OCI-LY3 (cell line): ENCODE measurements around the gene RAB36.

Experiments
- H2AFZ ChIP-seq: fragments of 200-600, 300-600 bp; shearing (Covaris generic); 2 replicates; pipeline ENCODE4 v1.6.0; 2014; ENCODE audit warnings: antibody characterized with exemption, low read depth, low read length
- H3K27ac ChIP-seq: fragments of 200-600, 300-600 bp; sonication (generic); 2 replicates; pipeline ENCODE4 v1.5.1; 2014; ENCODE audit warnings: mild to moderate bottlenecking, low read length, moderate library complexity, mixed read lengths
- H3K27me3 ChIP-seq: fragments of 200-600, 300-600 bp; sonication (generic); 2 replicates; pipeline ENCODE4 v1.6.1; 2014; ENCODE audit warnings: low read depth, low read length, mixed read lengths
- H3K36me3 ChIP-seq: fragments of 200-600, 300-600 bp; sonication (generic); replicated peaks from 2 replicates; pipeline ENCODE3; 2014; ENCODE audit warnings: low read depth, low read length, mixed read lengths
- H3K4me1 ChIP-seq: fragments of 300-600, 200-600 bp; sonication (generic); 2 replicates; pipeline ENCODE4 v1.6.1; 2014; ENCODE audit warnings: low read length, mixed read lengths
- H3K4me2 ChIP-seq: fragments of 200-600, 300-600 bp; sonication (generic); 2 replicates; pipeline ENCODE4 v1.6.1; 2014; ENCODE audit warnings: low read length, mixed read lengths
- H3K4me3 ChIP-seq: fragments of 300-600, 200-600 bp; sonication (generic); 2 replicates; pipeline ENCODE4 v1.5.1; 2014; ENCODE audit warnings: antibody characterized with exemption, mild to moderate bottlenecking, low read length, moderate library complexity
- H3K79me2 ChIP-seq: fragments of 300-600, 200-600 bp; shearing (Covaris generic); 2 replicates; pipeline ENCODE4 v1.6.1; 2014; ENCODE audit warnings: mild to moderate bottlenecking, low read length, mixed read lengths
- H3K9ac ChIP-seq: fragments of 300-600, 200-600 bp; shearing (Covaris generic); 2 replicates; pipeline ENCODE4 v1.6.0; 2014; ENCODE audit warnings: mild to moderate bottlenecking, low read length, moderate library complexity
- H3K9me3 ChIP-seq: fragments of 200-600, 300-600 bp; shearing (Covaris generic); 2 replicates; pipeline ENCODE4 v1.6.1; 2014; ENCODE audit warnings: low read length, mixed read lengths; ENCODE audit not compliant: insufficient read depth
- H4K20me1 ChIP-seq: fragments of 200-600, 300-600 bp; sonication (generic); 2 replicates; pipeline ENCODE4 v1.6.1; 2016; ENCODE audit warnings: low read length, mixed read lengths; ENCODE audit not compliant: insufficient read depth
- EZH2phosphoT487 ChIP-seq: fragments of 200-600 bp; shearing (Covaris generic); IDR thresholded peaks from 2 replicates; pipeline ENCODE4 v1.6.1; 2018; ENCODE audit warnings: antibody characterized with exemption, mixed run types, low read depth
- TF ChIP-seq, protein P1 (sequence below): fragments of 200-600, 300-600 bp; sonication (generic); IDR thresholded peaks from 2 replicates; pipeline ENCODE4 v1.5.1; 2014; ENCODE audit warnings: antibody characterized with exemption, low read length, low read depth

RAB36 gene

DNA sequence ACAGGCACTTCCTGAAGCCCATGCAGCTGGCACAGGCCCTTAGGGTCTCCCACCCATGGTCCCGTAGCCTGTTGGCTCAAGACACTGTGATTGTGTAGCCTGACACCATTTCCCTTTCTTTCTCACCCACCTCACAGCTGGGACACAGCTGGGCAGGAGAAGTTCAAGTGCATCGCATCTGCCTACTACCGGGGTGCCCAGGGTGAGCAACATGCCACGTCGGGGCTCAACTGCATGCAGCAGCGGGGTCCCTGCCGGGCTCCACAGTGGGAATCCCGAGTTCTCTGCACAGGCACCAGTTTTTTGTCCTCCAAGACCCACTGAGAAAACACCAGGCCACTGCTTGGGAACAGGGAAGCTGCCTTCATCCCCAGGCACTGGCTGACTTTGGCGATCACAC is 10.6 kb downstream of the RAB36 start:
- H2AFZ ChIP-seq: no peak overlapping the region
- TF ChIP-seq EZH2phosphoT487: no peak
- TF ChIP-seq, protein P1, sequence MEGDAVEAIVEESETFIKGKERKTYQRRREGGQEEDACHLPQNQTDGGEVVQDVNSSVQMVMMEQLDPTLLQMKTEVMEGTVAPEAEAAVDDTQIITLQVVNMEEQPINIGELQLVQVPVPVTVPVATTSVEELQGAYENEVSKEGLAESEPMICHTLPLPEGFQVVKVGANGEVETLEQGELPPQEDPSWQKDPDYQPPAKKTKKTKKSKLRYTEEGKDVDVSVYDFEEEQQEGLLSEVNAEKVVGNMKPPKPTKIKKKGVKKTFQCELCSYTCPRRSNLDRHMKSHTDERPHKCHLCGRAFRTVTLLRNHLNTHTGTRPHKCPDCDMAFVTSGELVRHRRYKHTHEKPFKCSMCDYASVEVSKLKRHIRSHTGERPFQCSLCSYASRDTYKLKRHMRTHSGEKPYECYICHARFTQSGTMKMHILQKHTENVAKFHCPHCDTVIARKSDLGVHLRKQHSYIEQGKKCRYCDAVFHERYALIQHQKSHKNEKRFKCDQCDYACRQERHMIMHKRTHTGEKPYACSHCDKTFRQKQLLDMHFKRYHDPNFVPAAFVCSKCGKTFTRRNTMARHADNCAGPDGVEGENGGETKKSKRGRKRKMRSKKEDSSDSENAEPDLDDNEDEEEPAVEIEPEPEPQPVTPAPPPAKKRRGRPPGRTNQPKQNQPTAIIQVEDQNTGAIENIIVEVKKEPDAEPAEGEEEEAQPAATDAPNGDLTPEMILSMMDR: no peak
- no peak overlapping the region for H3K27ac ChIP-seq
- H4K20me1 ChIP-seq: no peaks in the 10 kb centered on the region
- no peaks in the 10 kb centered on the region for H3K9me3 ChIP-seq
- no peak overlapping the region for H3K9ac ChIP-seq
- no peaks in the 10 kb centered on the region for H3K27me3 ChIP-seq
- no peaks in the 10 kb centered on the region for H3K79me2 ChIP-seq
- H3K4me3 ChIP-seq: no peak overlapping the region
- H3K4me2 ChIP-seq: no peak overlapping the region
- peaks cover 22% of the 10 kb centered on the region for H3K4me1 ChIP-seq
- no peaks in the 10 kb centered on the region for H3K36me3 ChIP-seq

DNA sequence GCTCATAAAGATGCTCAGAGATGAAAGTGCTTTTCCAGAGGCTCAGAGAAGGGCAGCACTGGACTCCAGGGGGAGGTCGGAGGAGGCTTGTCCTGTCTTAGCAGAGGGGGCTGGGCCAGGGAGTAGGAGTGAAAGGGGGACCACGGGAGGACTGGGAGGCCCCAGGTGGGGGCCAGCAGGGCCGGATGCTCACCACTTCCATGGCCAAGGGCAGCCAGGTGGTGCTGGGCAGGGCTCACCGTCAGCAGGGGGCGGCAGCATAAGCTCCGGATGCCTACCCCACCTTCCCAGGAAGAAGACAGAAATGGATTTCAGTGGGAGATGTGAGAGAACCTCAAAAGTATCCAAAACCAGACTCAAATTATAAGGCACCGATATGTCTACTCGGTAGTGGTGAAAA is 11.0 kb downstream of the RAB36 start:
- Histone ChIP-seq H2AFZ (no peak overlapping the region), H3K9me3 (no peaks in the 10 kb centered on the region), H3K9ac (no peak overlapping the region), H3K4me3 (0 out of 2 replicates have a peak overlapping the region, but pooled peaks have one; percentile 74), H3K36me3 (no peaks in the 10 kb centered on the region), H3K79me2 (no peaks in the 10 kb centered on the region), H4K20me1 (no peaks in the 10 kb centered on the region), H3K4me1 (peaks cover 22% of the 10 kb centered on the region), H3K27me3 (no peaks in the 10 kb centered on the region), H3K27ac (no peak overlapping the region), H3K4me2 (peak overlapping the region; percentile 89; the same call in 1 of the 2 replicates)
- TF ChIP-seq EZH2phosphoT487: no peak
- TF ChIP-seq, protein P1: no peak

DNA sequence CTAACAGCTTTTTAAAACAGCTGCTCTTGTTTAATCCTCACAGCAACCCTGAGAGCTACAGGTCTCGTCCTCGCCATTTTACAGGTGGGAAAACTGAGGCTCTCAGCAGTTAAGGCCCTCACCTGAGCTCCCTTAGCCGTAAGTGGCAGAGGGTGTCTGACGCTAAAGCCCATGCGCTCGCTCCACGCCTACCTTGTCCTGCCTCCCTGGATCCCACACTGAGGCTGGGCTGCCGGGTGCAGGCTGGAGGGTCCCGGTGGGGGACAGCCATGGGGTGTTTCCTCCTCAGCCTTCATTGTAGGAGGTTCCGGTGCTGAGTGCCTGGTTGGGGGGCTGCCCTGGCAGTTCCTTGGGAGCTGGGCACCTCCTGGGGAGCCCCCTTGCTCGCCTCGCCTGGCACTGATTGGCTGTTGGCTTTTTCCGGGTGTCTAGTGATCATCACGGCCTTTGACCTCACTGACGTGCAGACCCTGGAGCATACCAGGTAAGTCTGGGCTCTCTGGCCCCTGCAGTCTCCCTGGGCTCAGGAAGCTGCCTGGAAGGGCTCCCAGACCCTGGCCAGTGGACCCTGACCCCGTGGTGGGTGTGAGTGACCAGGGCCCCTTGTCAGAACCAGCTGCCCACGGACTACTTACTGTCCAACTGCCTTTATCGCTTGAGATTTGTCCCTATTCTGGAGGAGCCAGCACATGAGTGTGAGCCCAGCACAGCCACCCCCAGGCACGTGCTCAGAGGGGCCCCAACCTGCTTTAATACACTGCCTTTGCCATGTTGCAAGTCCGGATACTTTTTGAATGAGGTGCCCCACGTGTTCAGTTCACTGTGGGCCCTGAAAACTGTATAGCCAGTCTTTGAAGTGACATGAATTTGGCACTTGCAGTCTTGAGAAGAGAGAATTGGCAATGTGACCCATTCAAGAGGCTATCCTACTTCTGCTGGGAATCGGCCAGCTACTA is 12.6 kb downstream of the RAB36 start:
- Histone ChIP-seq H3K79me2 (no peaks in the 10 kb centered on the region), H4K20me1 (no peaks in the 10 kb centered on the region), H3K9me3 (no peaks in the 10 kb centered on the region), H3K4me3 (peak overlapping the region; percentile 74; the same call in 1 of the 2 replicates), H3K27me3 (no peaks in the 10 kb centered on the region), H3K27ac (no peak overlapping the region), H3K4me1 (peaks cover 17% of the 10 kb centered on the region), H3K9ac (no peak overlapping the region), H3K4me2 (peak overlapping the region; percentile 89), H2AFZ (no peak overlapping the region; the same call in 1 of the 2 replicates), H3K36me3 (no peaks in the 10 kb centered on the region)
- TF ChIP-seq, protein P1: no peak
- TF ChIP-seq EZH2phosphoT487: no peak

DNA sequence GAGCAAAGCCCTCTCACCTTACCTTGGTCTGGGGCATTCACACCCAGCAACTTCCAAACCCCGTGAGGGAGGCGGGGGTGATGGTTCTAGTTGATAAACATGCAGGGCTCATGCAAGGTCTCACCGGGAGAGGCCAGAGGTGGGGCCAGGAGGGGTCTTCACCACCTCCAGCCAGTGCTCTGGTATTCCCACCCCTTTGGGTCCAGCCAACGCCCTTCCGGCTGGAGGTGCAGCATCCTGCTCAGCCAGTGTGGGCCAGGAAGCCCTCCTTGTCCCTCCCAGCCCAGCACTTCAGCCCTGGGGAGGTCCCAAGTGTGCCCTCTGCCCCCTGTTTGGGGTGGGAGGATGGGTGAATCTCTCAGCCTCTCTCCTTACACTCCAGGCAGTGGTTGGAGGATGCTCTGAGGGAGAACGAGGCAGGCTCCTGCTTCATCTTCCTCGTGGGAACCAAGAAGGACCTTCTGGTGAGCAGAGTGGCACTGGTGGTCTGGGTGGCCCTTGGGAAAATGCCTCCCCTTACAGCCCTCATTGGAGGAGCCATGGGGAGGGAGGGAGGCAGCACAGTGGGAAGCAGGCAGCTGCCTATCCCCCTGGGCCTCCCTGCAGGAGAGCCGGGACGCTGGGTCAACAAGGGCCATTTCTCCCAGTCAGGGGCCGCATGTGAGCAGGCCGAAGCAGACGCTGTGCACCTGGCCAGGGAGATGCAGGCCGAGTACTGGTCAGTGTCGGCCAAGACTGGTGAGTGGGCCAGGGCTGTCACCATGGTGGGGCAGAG is 13.4 kb downstream of the RAB36 start:
- TF ChIP-seq, protein P1: no peak
- TF ChIP-seq EZH2phosphoT487: no peak
- Histone ChIP-seq H4K20me1 (no peaks in the 10 kb centered on the region), H3K79me2 (no peaks in the 10 kb centered on the region), H2AFZ (no peak overlapping the region), H3K9ac (no peak overlapping the region), H3K4me1 (peaks cover 12% of the 10 kb centered on the region), H3K4me3 (no peak overlapping the region), H3K27me3 (no peaks in the 10 kb centered on the region), H3K9me3 (no peaks in the 10 kb centered on the region), H3K4me2 (no peak overlapping the region), H3K27ac (no peak overlapping the region), H3K36me3 (no peaks in the 10 kb centered on the region)
